HG03066 (cell line): Measurements from ENCODE around the gene SPDEF.

Experiments
- ATAC-seq: cut with Tn5 transposase; IDR thresholded peaks from one replicate; pipeline ENCODE4 v1.9.1; 2021; ENCODE audit warnings: low read depth; ENCODE audit not compliant: unreplicated experiment

SPDEF gene

GRCh38 chr6:34547701-34548644 is 8.2 kb downstream of the SPDEF start:
- ATAC-seq: no peak

- no peak for ATAC-seq
These were observed 9.4 kb downstream of the SPDEF start for GRCh38 chr6:34546551-34547321.

GRCh38 chr6:34544776-34545471 is 11.2 kb downstream of the SPDEF start:
- no peak for ATAC-seq

- ATAC-seq: no peak
These were observed 12.0 kb downstream of the SPDEF start for GRCh38 chr6:34544052-34544604.

GRCh38 chr6:34543421-34543820 is 12.7 kb downstream of the SPDEF start:
- no peak for ATAC-seq

DNA sequence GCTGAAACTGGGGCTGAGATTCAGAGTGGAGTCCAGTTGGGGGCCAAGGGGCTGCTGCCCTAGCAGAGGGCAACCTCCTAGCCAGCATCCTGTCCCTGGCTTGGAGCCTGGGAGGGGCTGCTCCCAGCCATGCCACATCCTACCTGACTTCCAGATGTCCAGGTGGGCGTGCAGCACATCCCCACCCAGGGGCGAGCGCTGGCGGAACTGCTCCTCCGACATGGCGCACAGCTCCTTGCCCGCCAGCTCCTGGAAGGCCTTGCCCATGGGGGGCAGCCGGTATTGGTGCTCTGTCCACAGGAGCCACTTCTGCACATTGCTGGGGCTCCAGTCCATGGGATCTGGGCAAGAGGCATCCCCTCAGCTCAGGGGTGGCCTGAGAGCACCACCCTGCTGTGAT is 15.3 kb downstream of the SPDEF start:
- ATAC-seq: no peak

- no peak for ATAC-seq
These were observed 15.9 kb downstream of the SPDEF start for GRCh38 chr6:34540222-34540621.

GRCh38 chr6:34539181-34539580 is 16.9 kb downstream of the SPDEF start:
- ATAC-seq: no peak

DNA sequence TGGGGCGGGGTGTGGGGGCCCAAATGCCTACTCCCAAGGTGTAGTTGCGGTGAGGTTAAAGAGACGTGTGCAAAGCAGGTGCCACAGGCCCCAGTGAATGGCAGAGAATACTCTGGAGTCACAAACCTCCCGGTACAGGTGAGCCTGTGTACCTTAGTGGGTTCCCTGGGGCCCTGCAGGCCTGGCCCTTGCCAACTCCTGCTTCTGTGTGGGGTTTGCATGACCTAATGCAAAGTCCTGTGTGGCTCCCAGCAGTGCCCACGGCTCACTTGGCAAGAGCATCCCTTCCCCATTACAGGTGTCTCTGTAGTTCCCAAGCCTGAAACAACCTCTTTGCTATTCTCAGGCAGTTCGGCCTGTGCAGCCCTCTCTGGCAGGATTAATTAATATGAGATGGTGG is 17.5 kb downstream of the SPDEF start:
- ATAC-seq: no peak

DNA sequence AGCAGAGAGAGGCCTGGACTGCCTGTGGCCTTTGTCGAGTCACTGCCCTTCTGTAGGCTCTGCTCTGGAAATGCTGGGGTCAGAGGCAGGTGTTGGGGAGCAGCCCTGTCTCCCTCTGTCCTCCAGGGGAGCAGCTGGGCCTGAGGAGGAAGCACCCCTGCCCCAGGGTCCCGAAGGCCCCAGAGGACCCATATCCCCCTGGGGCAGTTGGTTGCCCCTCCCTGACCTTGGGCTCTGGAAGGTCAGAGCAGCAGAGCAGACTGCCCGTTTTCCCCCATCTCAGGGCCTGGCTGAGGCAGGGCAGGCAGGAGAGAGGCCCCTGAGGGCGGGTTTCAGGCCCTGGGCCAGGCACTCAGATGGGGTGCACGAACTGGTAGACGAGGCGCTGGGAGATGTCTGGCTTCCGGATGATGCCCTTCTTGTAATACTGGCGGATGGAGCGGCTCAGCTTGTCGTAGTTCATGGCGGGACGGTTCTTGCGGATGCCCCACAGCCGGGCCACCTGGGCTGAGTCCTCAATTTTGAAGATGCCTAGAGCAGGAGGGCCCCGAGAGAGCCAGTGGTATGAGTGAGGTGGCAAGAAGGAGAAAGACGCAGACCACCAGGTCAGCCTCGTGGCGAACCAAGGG is 18.1 kb downstream of the SPDEF start:
- no peak for ATAC-seq

- ATAC-seq: no peak
These were observed 18.9 kb downstream of the SPDEF start for GRCh38 chr6:34536959-34537848.

DNA sequence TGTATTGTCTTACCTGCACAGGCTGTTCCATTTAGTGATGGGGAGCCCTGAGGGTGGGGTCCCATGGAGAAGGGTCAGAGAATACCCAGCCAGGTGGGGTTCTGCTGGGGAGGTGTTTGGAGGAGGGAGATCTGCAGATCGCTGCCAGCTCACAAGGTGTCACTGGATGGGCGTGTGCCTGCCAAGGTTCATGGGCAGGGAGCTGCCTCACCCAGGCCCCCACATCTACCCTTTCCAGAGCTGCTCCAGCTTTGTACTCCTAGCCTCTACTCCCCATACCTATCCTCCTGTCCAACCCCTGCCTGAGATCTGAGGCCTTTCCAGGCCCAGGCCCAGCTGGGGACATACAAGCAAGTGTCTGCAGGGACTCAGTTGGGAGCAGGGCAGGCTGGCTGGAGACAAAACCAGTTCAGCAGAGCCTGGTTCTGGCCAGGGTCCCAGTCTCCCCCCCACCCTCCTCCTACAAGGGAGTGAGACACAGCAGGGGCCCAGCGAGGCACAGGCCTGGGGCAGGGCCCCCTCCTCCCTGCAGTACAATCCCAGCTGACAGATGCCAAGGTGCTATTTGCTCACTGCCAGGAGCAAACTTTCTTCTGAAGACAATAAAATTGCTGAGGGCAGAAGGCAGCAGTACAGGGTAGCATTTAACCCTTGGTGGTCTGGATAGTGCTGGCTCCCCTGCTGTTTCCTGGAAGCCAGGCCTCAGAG is 19.7 kb downstream of the SPDEF start:
- no peak for ATAC-seq

DNA sequence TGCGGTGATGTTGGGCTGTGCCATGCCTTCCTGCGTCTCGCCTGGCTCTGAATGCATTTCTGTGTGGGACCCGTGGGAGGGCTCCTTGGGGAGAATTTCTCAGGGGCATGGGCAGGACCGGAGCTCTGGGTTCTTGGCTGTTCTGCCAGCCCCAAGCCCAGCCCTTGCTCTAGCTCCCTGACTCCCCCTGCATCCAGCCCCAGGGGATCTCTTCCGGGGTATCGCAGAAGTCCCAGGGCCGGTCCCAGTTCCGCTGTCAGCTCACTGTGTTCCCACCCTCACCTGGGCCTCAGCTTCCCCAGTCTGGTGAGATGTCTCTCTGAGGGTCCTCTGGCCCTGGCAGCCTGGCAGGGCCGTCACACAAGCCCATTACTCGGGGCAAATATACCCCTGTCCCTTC is 20.5 kb downstream of the SPDEF start:
- no peak for ATAC-seq

DNA sequence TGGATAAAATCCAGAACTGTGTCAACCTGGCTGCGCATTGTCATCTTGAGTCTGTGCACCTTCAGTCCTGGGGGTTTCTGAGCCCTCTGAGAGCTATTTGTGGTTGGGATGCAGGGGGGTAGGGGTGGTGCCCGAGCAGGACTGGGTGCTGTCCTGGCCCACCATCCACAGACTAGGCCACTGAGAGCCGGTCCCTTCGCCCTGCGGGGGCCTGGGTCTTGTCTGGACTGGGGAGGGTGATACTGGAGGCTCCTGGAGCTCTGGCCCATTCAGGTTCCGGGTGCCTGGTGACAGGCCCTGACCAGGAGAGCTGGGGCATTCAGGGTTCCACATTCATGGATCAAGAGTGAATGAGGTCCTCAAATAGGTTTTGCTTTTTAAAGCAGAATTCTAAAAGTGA is 20.9 kb downstream of the SPDEF start:
- ATAC-seq: no peak

DNA sequence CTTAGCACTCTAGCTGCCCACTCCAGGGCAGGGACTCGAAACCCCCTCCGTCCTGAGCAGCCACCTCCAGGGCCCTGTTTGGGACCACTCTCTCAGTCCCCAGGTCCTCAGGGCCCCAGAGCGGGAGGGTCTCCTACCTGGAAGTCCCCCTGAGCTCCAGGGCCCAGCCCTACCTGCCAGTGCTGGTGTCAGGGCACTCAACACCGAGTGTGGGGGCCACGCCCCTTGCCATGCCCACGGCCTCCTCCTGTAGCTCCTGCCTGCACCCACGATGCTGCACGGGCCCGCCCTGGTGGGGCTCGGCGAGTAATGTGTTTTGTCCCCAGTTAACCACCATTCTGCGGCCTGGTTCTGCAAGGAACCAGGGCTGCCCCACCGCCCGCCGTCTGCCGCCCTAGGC is 21.5 kb downstream of the SPDEF start:
- ATAC-seq: no peak

DNA sequence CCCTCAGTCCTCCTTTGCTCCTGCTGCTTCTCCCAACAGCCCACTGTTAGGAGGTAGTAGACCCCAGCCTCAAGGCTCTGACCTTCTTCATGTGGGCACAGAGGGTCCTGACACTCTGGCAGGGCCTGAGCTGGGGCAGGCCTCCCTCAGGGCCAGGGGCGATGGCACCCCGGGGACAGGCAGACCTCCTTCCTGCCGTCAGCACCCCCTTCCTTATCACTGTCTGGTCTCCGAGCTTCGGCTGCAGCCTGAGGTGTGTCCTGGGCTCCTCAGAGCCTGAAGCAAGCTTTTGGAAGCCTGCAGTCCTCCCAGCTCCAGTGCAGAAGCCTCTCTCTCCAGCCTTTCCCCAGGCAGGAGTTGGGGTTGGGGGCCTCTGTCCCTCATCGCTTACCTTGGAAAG is 22.0 kb downstream of the SPDEF start:
- no peak for ATAC-seq

- ATAC-seq: no peak
These were observed 23.9 kb downstream of the SPDEF start for GRCh38 chr6:34532230-34532629.

GRCh38 chr6:34531580-34532201 is 24.4 kb downstream of the SPDEF start:
- no peak for ATAC-seq
